ENCODE results near the gene NTN5.

GRCh38 chr19:48641850-48642249 is 31.0 kb downstream of the NTN5 start:
- TF ChIP-seq, protein P1, sequence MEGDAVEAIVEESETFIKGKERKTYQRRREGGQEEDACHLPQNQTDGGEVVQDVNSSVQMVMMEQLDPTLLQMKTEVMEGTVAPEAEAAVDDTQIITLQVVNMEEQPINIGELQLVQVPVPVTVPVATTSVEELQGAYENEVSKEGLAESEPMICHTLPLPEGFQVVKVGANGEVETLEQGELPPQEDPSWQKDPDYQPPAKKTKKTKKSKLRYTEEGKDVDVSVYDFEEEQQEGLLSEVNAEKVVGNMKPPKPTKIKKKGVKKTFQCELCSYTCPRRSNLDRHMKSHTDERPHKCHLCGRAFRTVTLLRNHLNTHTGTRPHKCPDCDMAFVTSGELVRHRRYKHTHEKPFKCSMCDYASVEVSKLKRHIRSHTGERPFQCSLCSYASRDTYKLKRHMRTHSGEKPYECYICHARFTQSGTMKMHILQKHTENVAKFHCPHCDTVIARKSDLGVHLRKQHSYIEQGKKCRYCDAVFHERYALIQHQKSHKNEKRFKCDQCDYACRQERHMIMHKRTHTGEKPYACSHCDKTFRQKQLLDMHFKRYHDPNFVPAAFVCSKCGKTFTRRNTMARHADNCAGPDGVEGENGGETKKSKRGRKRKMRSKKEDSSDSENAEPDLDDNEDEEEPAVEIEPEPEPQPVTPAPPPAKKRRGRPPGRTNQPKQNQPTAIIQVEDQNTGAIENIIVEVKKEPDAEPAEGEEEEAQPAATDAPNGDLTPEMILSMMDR (IDR thresholded peaks at IDR 0.05 in 4 of 5, conservative IDR thresholded peaks at IDR 0.05 in 1 of 5) = no peak
- TF ChIP-seq POLR2A (IDR thresholded peaks at IDR 0.05) = no peak
